Naive B cell (primary cell): ENCODE results near the gene SLC25A40. TPM values are rescaled to one million over a fixed set of nuclear protein-coding genes. Genes with fewer than 3 reads are reported as not detected.
"Not testable (repeated sequence)": the region's sequence is repeated elsewhere in the genome, so short reads cannot be mapped to it uniquely, and the experiment has no call there.

Experiments
- ATAC-seq, 2 donors: fragments of 150-1000 bp; cut with Tn5 transposase; 2 replicates each; pipeline ENCODE4 v1.10.0; 2021; ENCODE audit warnings: low read depth in 2 of 2, mild to moderate bottlenecking in 2 of 2, moderate library complexity in 2 of 2
- DNase-seq: peaks from one replicate; pipeline ENCODE4 v3.0.0; 2022
- H3K27ac Mint-ChIP-seq, 6 donors: one replicate each; pipeline ENCODE4 v1.8.0; 2020 to 2022; ENCODE audit warnings: mild to moderate bottlenecking in 6 of 6, mixed read lengths in 6 of 6, moderate library complexity in 5 of 6, inconsistent platforms in 2 of 6
- H3K27me3 Mint-ChIP-seq, 3 donors: one replicate each; pipeline ENCODE4 v1.8.0; 2021 to 2022; ENCODE audit warnings: mixed read lengths in 3 of 3, mild to moderate bottlenecking in 1 of 3
- H3K36me3 Mint-ChIP-seq, 2 donors: one replicate each; pipeline ENCODE4 v1.8.0; 2020 to 2022; ENCODE audit warnings: mixed read lengths in 2 of 2, inconsistent platforms in 1 of 2, mild to moderate bottlenecking in 1 of 2
- H3K4me1 Mint-ChIP-seq, 3 donors: one replicate each; pipeline ENCODE4 v1.8.0; 2020 to 2022; ENCODE audit warnings: mixed read lengths in 3 of 3, inconsistent platforms in 1 of 3, mild to moderate bottlenecking in 1 of 3, moderate library complexity in 1 of 3
- H3K4me3 Mint-ChIP-seq, 8 donors: one replicate each; pipeline ENCODE4 v1.8.0; 2020 to 2022; ENCODE audit warnings: mild to moderate bottlenecking in 8 of 8, mixed read lengths in 8 of 8, moderate library complexity in 8 of 8, inconsistent platforms in 2 of 8
- H3K9me3 Mint-ChIP-seq, 7 donors: one replicate each; pipeline ENCODE4 v1.8.0; 2020 to 2022; ENCODE audit warnings: mixed read lengths in 7 of 7, mild to moderate bottlenecking in 5 of 7, inconsistent platforms in 2 of 7, moderate library complexity in 1 of 7
- polyA plus RNA-seq, 6 donors: library from polyadenylated mRNA; unstranded; fragments of 300-500 nt; fragmentation: Illumina TruSeq; gene quantifications; one replicate each; pipeline ENCODE4 v1.2.3, GENCODE V29; 2021; ENCODE audit warnings: low read depth in 6 of 6

SLC25A40 gene
- polyA plus RNA-seq, 6 donors from 2014 or later: 0.50 to 16.7 (median 10.9) TPM

DNA sequence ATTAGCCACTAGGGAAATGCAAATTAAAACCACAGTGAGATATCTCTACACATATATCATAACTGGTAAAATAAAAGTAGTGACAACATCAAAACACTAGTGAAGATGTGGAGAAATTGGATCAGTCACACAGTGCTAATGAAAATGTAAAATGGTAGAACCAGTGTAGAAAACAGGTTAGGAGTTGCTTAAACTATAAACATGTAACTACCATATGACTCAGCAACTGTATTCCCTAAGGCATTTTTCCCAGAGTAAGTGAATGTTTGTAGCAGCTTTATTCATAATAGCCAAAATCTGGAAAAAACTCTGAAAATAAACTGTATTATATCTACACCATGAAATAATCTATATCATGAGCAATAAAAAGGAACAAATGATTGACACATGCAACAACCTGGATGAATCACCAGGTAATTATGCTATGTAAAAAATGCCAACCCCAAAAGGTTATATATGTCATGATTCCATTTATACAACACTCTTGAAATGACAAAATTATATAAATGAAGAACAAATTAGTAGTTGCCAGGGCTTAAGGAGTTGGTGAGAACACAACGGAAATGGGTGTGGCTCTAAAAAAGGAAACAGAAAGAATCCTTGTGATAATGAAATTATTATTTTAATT lies 22.8 kb downstream of the SLC25A40 start:
- Mint-ChIP-seq H3K36me3 (peaks cover 13 to 17% of the 10 kb centered on the region in 2 donors), H3K4me1 (peaks cover 5 to 14% (median 6%) of the 10 kb centered on the region in 3 donors), H3K4me3 (no peak overlapping the region), H3K27ac (no peak overlapping the region), H3K27me3 (no peaks in the 10 kb centered on the region), H3K9me3 (peaks cover 0 to 4% (median 2%) of the 10 kb centered on the region in 7 donors)
- ATAC-seq (no peak), DNase-seq (no peak)

DNA sequence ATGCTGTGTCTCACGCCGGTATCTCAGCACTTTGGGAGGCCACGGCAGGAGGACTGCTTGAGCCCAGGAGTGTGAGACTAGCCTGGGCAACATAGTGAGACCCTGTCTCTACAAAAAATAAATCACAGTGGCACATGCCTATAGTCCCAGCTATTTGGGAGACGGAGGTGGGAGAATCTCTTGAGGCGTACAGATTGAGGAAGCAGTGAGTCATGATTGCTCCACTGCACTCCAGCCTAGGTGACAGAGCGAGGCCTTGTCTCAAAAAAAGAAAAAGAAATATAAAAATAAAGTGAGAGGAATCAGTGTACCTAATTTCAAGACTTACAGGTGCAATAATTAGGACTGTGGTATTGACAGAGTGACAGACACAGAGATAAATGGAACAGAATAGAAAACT lies 23.9 kb downstream of the SLC25A40 start:
- Mint-ChIP-seq H3K27ac (peak overlapping the region in 1 of 6 donors; percentile 71), H3K4me1 (peaks cover 5 to 14% (median 6%) of the 10 kb centered on the region in 3 donors), H3K27me3 (no peaks in the 10 kb centered on the region), H3K36me3 (peaks cover 6 to 10% of the 10 kb centered on the region in 2 donors), H3K4me3 (peak overlapping the region in 1 of 8 donors; percentile 49), H3K9me3 (no peaks in the 10 kb centered on the region)
- no peak for ATAC-seq
- DNase-seq: no peak

DNA sequence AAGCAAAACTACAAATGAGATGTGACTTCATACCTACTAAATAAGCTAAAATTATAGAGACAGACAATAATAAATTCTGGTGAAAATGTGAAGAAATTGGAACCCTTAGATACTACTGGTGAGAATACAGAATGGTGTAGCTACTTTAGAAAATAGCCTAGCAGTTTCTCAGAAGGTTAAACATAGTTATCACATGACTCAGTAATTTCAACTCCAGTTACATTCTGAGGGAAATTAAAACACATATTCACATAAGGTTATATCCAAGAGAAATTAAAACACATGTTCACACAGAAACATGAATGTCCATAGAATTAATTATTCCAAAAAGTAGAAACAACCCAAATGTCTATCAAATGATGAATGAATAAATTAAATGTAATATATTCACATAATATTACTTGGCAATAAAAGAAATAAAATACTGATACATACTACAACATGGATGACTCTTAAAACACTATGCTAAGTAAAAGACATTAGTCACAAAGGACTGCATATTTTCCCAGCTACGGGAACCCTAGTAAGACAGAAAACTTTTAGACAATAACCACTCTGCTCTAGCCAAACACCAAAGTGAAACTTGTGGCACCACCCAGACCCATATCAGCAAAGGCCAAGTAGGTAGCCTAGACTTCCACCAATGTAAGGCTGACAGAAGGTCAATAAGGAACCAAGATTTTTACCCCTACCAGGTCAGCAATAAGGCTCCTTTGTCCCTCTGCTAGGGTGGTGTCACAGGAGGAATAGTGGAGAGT lies 25.1 kb downstream of the SLC25A40 start:
- Mint-ChIP-seq H3K4me1 (peaks cover 5 to 14% (median 6%) of the 10 kb centered on the region in 3 donors), H3K27ac (peak overlapping the region in 2 of 6 donors; percentile 17 to 36), H3K27me3 (no peaks in the 10 kb centered on the region), H3K4me3 (no peak overlapping the region), H3K9me3 (no peaks in the 10 kb centered on the region), H3K36me3 (peaks cover 6 to 13% of the 10 kb centered on the region in 2 donors)
- ATAC-seq: no peak
- DNase-seq: no peak

DNA sequence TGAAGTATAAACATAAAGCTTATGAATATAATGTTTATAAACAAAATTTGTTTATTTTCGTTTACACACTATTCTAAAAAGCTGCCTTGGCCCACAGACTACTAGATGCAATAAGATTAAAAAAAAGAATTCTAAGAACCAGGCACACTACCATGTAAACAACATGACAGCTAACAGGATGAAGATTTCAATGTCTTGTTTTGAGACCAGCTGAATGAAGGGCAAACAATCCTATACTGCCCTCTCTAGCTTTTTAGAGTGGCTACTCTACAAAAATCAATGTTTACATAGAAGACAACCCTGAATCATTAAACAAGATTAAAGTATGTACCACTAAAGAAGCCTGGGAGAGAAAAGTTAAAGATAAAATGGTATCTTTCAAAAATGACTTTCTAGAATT lies 38.6 kb downstream of the SLC25A40 start:
- no peak for DNase-seq
- Mint-ChIP-seq H3K4me3 (no peak overlapping the region), H3K36me3 (peaks cover 0 to 6% of the 10 kb centered on the region in 2 donors), H3K9me3 (no peaks in the 10 kb centered on the region), H3K4me1 (no peaks in the 10 kb centered on the region), H3K27me3 (no peaks in the 10 kb centered on the region), H3K27ac (no peak overlapping the region)
- no peak for ATAC-seq

DNA sequence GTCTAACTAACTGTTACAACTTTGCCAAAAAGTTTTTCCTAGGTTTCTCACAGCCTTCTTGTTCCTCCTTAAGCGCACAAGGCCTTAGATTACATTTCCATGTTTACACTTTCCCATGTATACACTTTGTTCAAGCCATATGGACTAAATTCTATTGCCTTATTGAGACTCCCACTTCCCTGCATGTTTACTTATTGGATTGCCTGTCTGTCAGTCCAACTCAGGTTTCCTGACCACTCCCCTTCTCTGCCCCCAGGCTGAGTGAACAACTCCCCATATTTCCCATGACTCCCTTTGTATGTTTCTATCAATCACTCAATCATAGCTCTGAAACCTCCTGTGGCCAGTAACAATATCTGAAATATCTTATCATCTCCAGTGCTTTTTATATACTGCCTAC lies 43.0 kb downstream of the SLC25A40 start:
- Mint-ChIP-seq H3K4me1 (no peaks in the 10 kb centered on the region), H3K36me3 (peaks cover 0 to 6% of the 10 kb centered on the region in 2 donors), H3K27me3 (no peaks in the 10 kb centered on the region), H3K9me3 (peaks cover 0 to 14% (median 2%) of the 10 kb centered on the region in 7 donors), H3K4me3 (no peak overlapping the region), H3K27ac (peak overlapping the region in 1 of 6 donors; percentile 59)
- DNase-seq (no peak), ATAC-seq (no peak)

DNA sequence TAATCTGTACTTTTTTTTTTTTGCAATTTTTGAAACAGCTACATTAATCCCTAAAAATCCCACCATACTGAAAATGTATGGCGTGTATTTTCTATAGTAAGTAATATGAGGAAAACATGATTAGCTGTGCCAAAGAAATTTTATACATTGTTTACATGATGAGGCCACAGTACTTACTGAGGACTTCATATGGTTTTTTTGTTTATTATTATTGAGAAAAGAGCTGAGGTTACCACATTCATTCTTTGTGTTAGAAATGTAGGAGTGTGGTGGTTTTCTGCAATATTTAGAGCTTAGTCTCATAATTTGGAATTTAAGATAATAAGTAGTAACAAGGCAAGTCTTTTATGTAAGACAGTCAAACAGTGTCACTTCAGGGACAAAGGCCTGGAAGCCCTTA lies 45.1 kb downstream of the SLC25A40 start:
- Mint-ChIP-seq H3K27me3 (no peaks in the 10 kb centered on the region), H3K27ac (no peak overlapping the region), H3K36me3 (peaks cover 6 to 13% of the 10 kb centered on the region in 2 donors), H3K4me1 (no peaks in the 10 kb centered on the region), H3K4me3 (no peak overlapping the region), H3K9me3 (peaks cover 3 to 31% (median 13%) of the 10 kb centered on the region in 7 donors)
- no peak for DNase-seq
- no peak for ATAC-seq

DNA sequence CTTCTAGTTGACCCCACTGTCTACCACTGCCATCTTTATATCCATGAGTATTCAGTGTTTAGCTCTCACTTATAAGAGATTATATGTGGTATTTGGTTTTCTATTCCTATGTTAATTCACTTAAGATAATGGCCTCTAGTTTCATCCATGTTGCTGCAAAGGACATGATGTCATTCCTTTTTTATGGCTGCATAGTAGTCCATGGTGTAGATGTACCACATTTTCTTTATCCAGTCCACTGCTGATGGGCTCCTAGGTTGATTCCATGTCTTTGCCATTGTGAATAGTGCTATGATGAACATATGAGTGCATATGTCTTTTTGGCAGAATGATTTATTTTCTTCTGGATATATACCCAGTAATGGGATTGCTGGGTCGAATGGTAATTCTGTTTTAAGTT lies 47.8 kb downstream of the SLC25A40 start:
- H3K27me3 Mint-ChIP-seq, H3K27ac Mint-ChIP-seq, DNase-seq, H3K4me3 Mint-ChIP-seq, ATAC-seq, H3K4me1 Mint-ChIP-seq: not testable (repeated sequence)
- H3K36me3 Mint-ChIP-seq: peaks cover 20 to 26% of the 10 kb centered on the region in 2 donors
- peaks cover 13 to 58% (median 37%) of the 10 kb centered on the region in 7 donors for H3K9me3 Mint-ChIP-seq

DNA sequence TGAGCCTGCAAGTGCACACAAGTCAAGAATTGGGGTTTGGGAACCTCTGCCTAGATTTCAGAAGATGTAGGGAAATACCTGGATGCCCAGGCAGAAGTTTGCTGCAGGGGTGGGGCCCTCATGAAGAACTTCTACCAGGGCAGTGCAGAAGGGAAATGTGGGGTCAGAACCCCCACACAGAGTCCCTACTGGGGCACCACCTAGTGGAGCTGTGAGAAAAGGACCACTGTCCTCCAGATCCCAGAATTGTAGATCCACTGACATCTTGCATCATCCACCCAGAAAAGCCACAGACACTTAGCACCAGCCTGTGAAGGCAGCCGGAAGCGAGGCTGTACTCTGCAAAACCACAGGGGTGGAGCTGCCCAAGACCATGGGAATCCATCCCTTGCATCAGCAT lies 50.8 kb downstream of the SLC25A40 start:
- ATAC-seq, H3K4me1 Mint-ChIP-seq, H3K27ac Mint-ChIP-seq, H3K4me3 Mint-ChIP-seq, DNase-seq, H3K27me3 Mint-ChIP-seq: not testable (repeated sequence)
- Mint-ChIP-seq H3K36me3 (peaks cover 20 to 26% of the 10 kb centered on the region in 2 donors), H3K9me3 (peaks cover 13 to 69% (median 41%) of the 10 kb centered on the region in 7 donors)

DNA sequence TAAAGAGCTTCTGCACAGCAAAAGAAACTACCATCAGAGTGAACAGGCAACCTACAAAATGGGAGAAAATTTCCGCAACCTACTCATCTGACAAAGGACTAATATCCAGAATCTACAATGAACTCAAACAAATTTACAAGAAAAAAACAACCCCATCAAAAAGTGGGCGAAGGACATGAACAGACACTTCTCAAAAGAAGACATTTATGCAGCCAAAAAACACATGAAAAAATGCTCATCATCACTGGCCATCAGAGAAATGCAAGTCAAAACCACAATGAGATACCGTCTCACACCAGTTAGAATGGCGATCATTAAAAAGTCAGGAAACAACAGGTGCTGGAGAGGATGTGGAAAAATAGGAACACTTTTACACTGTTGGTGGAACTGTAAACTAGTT lies 54.1 kb downstream of the SLC25A40 start:
- ATAC-seq, H3K4me3 Mint-ChIP-seq, H3K4me1 Mint-ChIP-seq, H3K27me3 Mint-ChIP-seq, H3K27ac Mint-ChIP-seq, DNase-seq: not testable (repeated sequence)
- Mint-ChIP-seq H3K9me3 (peaks cover 13 to 48% (median 39%) of the 10 kb centered on the region in 7 donors), H3K36me3 (peaks cover 20 to 26% of the 10 kb centered on the region in 2 donors)

DNA sequence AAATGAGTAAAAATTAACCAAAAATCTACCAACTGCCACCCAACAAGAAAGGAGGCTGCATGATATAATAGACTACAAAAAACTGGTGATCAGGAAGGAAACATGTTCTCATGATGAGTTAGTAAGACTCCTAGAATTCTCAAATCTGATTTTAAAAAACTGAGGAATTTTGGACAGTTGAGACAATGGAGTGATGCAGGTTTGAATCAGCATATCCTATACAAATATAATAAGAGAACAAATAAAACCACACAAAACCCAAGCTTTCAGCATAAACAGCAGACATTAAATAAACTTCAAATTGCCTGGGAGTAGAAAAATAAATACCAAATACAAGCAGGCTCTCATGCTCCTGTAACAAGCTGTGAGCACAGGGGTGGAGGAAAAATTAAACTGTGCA lies 57.8 kb downstream of the SLC25A40 start:
- ATAC-seq: no peak
- peaks cover 0 to 5% (median 4%) of the 10 kb centered on the region in 3 donors for H3K4me1 Mint-ChIP-seq
- no peak overlapping the region for H3K4me3 Mint-ChIP-seq

DNA sequence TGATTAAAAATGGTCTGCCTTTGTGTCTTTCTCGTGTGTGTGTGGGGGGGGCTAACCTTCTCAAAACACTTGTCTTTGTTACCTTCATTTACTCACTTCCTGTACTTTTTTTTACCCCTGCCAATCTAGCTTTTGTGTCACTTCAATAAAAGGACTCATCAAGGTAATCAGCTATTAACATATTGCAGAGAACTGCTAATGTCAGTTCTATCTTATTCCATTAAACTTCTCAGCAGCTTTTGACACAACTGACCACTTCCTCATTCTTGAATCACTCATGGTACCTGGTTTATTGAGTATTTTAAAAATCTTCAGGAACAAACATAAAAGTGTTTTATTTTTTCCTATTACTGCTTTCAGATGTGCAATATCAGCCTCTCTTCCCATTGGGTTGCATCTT lies 59.8 kb downstream of the SLC25A40 start:
- peak overlapping the region in 1 of 6 donors; percentile 15 for H3K27ac Mint-ChIP-seq
- H3K4me1 Mint-ChIP-seq: peaks cover 0 to 5% (median 4%) of the 10 kb centered on the region in 3 donors
- no peaks in the 10 kb centered on the region for H3K36me3 Mint-ChIP-seq
- DNase-seq: no peak
- peaks cover 0 to 4% (median 0%) of the 10 kb centered on the region in 7 donors for H3K9me3 Mint-ChIP-seq
- peak in 1 of 2 donors; percentile 45 for ATAC-seq
- no peaks in the 10 kb centered on the region for H3K27me3 Mint-ChIP-seq
- H3K4me3 Mint-ChIP-seq: no peak overlapping the region

More for the DNA sequence above, 57.8 kb downstream of the SLC25A40 start:
- H3K9me3 Mint-ChIP-seq: peaks cover 0 to 11% (median 7%) of the 10 kb centered on the region in 7 donors
- no peak overlapping the region for H3K27ac Mint-ChIP-seq
- no peaks in the 10 kb centered on the region for H3K36me3 Mint-ChIP-seq
- H3K27me3 Mint-ChIP-seq: no peaks in the 10 kb centered on the region
- no peak for DNase-seq

DNA sequence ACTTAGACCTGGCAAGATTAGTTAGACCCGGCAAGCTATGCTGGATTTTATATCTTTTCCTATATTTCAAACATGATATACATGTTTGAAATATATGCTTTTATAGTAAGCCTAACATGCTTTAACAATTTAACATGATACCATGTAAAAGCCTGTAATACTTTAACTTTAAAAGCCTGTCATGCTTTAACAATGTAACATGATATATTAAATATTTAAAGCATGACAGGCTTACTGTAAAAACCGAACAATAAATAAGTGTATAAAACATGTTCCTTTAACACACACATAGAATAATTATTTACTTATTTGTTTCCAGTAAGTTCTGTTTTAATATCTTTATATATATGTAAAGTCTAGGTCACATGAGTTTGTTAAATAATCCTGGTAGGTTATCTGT lies 65.4 kb downstream of the SLC25A40 start:
- no peaks in the 10 kb centered on the region for H3K36me3 Mint-ChIP-seq
- no peaks in the 10 kb centered on the region for H3K9me3 Mint-ChIP-seq
- H3K4me3 Mint-ChIP-seq: no peak overlapping the region
- no peak for DNase-seq
- no peaks in the 10 kb centered on the region for H3K4me1 Mint-ChIP-seq
- no peak for ATAC-seq
- no peaks in the 10 kb centered on the region for H3K27me3 Mint-ChIP-seq
- H3K27ac Mint-ChIP-seq: no peak overlapping the region

DNA sequence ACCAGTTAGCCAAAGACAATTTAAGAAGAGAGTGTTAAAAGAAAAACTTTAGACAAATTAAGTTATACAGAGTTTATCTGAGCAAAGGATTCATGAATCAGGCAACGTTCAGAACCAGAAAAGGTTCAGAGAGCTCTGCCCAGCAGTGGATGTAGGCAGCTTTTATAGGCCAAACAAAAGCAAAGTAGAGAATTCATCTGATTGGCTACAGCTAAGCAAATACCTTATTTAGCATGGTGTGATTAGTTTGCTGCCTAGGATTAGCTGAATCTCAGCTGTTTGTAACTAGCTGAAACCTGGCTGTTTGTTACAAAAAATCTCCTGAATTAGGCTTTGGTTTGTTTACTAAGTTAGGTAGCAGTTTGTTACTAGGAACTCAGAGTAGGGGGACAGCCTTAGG lies 66.0 kb downstream of the SLC25A40 start:
- no peak overlapping the region for H3K4me3 Mint-ChIP-seq
- no peaks in the 10 kb centered on the region for H3K36me3 Mint-ChIP-seq
- ATAC-seq (no peak), DNase-seq (no peak)
- no peaks in the 10 kb centered on the region for H3K9me3 Mint-ChIP-seq
- H3K27ac Mint-ChIP-seq: no peak overlapping the region
- H3K27me3 Mint-ChIP-seq: no peaks in the 10 kb centered on the region
- H3K4me1 Mint-ChIP-seq: no peaks in the 10 kb centered on the region

DNA sequence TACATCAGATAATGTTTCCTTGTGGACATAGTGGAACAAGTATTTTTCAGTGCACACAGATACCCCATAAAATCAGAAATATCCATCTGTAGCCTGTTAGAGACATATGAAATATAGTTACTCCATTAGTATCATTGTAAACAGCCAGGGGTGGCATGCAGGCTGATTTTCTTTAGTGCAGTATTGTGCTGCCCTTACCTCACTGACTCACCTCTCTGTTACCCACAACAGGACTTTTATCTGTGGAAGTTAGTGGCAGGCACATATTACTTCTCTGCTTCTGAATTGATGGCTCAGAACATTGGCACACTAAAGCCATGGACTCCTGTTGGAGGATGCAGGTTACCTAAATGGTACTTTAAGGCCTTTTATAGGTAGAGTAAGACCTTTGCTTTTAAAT lies 70.0 kb downstream of the SLC25A40 start:
- no peak for DNase-seq
- H3K36me3 Mint-ChIP-seq: no peaks in the 10 kb centered on the region
- H3K4me1 Mint-ChIP-seq: no peaks in the 10 kb centered on the region
- no peak overlapping the region for H3K4me3 Mint-ChIP-seq
- H3K9me3 Mint-ChIP-seq: no peaks in the 10 kb centered on the region
- ATAC-seq: no peak
- H3K27me3 Mint-ChIP-seq: no peaks in the 10 kb centered on the region
- H3K27ac Mint-ChIP-seq: no peak overlapping the region
